HepG2 (cell line): ENCODE results near the gene GNA14. TPM values are rescaled to one million over a fixed set of nuclear protein-coding genes. Genes with fewer than 3 reads are reported as not detected.

Experiments
- ATAC-seq: fragments of 200-7000 bp; cut with Tn5 transposase; 3 replicates; pipeline ENCODE4 v1.9.1; 2020; ENCODE audit warnings: mild to moderate bottlenecking, moderate library complexity
- BruUV-seq: library from RNA; stranded (reverse); fragments of 400-500 nt; replicated peaks from 2 replicates; lab custom pipeline; 2021; lab: Mats Ljungman, UMichigan
- CTCF ChIA-PET: fragments of 300-600 bp; formaldehyde crosslinking; extraction: SDS; loops from one replicate; lab custom pipeline; 2021; ENCODE audit warnings: low total read pairs, inconsistent platforms, low intra/inter-chr PET ratio; lab: Yijun Ruan, JAX
- POLR2A ChIA-PET: fragments of 350-600 bp; sonication (Branson Sonifier 250); formaldehyde crosslinking; loops from one replicate; lab custom pipeline; 2020; ENCODE audit warnings: antibody characterized with exemption, inconsistent platforms; lab: Yijun Ruan, JAX
- DNase-seq: peaks from one replicate; pipeline ENCODE4 v3.0.0-alpha.2; 2015; ENCODE audit warnings: low spot score
- FAIRE-seq: peaks from 3 replicates; lab custom pipeline; 2011; peaks lifted over from hg19 to GRCh38; lab: Jason Lieb, UNC
- H2AFZ ChIP-seq: one replicate; pipeline ENCODE4 v1.6.1; 2011; ENCODE audit warnings: low read length, inconsistent platforms
- H3K27ac ChIP-seq: fragments of 300-600 bp; 3 replicates; pipeline ENCODE4 v1.8.0; 2011; ENCODE audit warnings: mixed run types, mild to moderate bottlenecking, mixed read lengths, low read length, inconsistent platforms; ENCODE audit not compliant: insufficient read depth; ENCODE audit errors: extremely low read length
- H3K27me3 ChIP-seq, 2 experiments: fragments of 200-600 bp in 1 of 2; 2 replicates in 1 of 2; 3 replicates in 1 of 2; pipeline versions ENCODE4 v1.6.0 to v1.8.0; 2011; ENCODE audit warnings: low read length in 2 of 2, mild to moderate bottlenecking in 2 of 2, moderate library complexity in 2 of 2, inconsistent platforms in 1 of 2; ENCODE audit not compliant: insufficient read depth in 2 of 2, control insufficient read depth in 1 of 2
- H3K36me3 ChIP-seq, 2 experiments: fragments of 200-600 bp in 1 of 2; replicated peaks in 1 of 2; 2 replicates in 1 of 2; 3 replicates in 1 of 2; pipeline versions ENCODE4 v1.5.1 to v1.8.0; 2011; ENCODE audit warnings: low read length in 2 of 2, inconsistent platforms in 1 of 2; ENCODE audit not compliant: insufficient read depth in 2 of 2, control insufficient read depth in 1 of 2
- H3K4me1 ChIP-seq: 2 replicates; pipeline ENCODE4 v1.5.1; 2012; ENCODE audit warnings: low read length, inconsistent platforms; ENCODE audit not compliant: insufficient read depth
- H3K4me2 ChIP-seq: 2 replicates; pipeline ENCODE4 v1.6.0; 2011; ENCODE audit warnings: low read depth, low read length, inconsistent platforms
- H3K4me3 ChIP-seq, 3 experiments: fragments of 200-600 bp in 1 of 3; sonication (generic), shearing (Covaris generic) in 1 of 3; replicated peaks in 1 of 3; 2 replicates each; pipeline ENCODE4 v1.5.1; 2011 to 2016; ENCODE audit warnings: low read length in 3 of 3, inconsistent platforms in 2 of 3, low read depth in 2 of 3, mild to moderate bottlenecking in 2 of 3, control low read depth in 1 of 3, mixed read lengths in 1 of 3; ENCODE audit not compliant: insufficient read depth in 1 of 3
- H3K79me2 ChIP-seq: one replicate; pipeline ENCODE4 v1.6.1; 2011; ENCODE audit warnings: low read length, inconsistent platforms; ENCODE audit not compliant: insufficient read depth
- H3K9ac ChIP-seq: 2 replicates; pipeline ENCODE4 v1.6.0; 2011; ENCODE audit warnings: mild to moderate bottlenecking, low read depth, low read length, inconsistent platforms; ENCODE audit not compliant: insufficient read depth
- H3K9me3 ChIP-seq: 2 replicates; pipeline ENCODE4 v1.5.1; 2012; ENCODE audit warnings: mild to moderate bottlenecking, low read length
- H4K20me1 ChIP-seq: 2 replicates; pipeline ENCODE4 v1.6.0; 2011; ENCODE audit warnings: inconsistent platforms, mild to moderate bottlenecking, low read length, moderate library complexity; ENCODE audit not compliant: insufficient read depth
- CEBPZ ChIP-seq: IDR thresholded peaks from 2 replicates; pipeline ENCODE4 v1.6.1; 2012; ENCODE audit warnings: low read length, improper control_type of control experiment
- CTCF ChIP-seq: sonication (generic); formaldehyde crosslinking; IDR thresholded peaks from 2 replicates; pipeline ENCODE4 v1.5.0; 2020; ENCODE audit warnings: mild to moderate bottlenecking, missing genetic modification reagents, moderate library complexity
- PAF1 ChIP-seq: IDR thresholded peaks from 2 replicates; pipeline ENCODE4 v1.6.1; 2016; ENCODE audit warnings: missing genetic modification reagents, missing compliant biosample characterization
- U2AF1 ChIP-seq: fragments of 200-400 bp; formaldehyde crosslinking; optimal IDR thresholded peaks from 2 replicates; pipeline ENCODE3; 2017; ENCODE audit warnings: mild to moderate bottlenecking, low read depth, low read length
- ZC3H13 ChIP-seq: sonication (generic); formaldehyde crosslinking; IDR thresholded peaks from 2 replicates; pipeline ENCODE4 v1.8.1; 2023; ENCODE audit warnings: mild to moderate bottlenecking, missing genetic modification reagents, moderate library complexity
- WGBS: methylation state at CpG from one replicate; pipeline ENCODE4 v1.1.6; 2017; ENCODE audit warnings: low lambda C conversion rate; 5-methylcytosine and 5-hydroxymethylcytosine counted together
- in situ Hi-C: cut with HindIII; loops from 2 replicates; pipeline ENCODE4 v1.10.0; 2017; ENCODE audit warnings: low pct_unique_long_range_greater_than_20kb; ENCODE audit not compliant: extremely low pct_ligation_motif_present
- intact Hi-C: fragments of 100-400 bp; cut with micrococcal nuclease; formaldehyde crosslinking; loops from one replicate; pipeline ENCODE4 v1.10.0; 2022; ENCODE audit not compliant: unreplicated experiment
- polyA plus RNA-seq, 8 experiments: library from polyadenylated mRNA; depleted of rRNA in 3 of 8; stranded (reverse) in 7 of 8; unstranded in 1 of 8; fragments of >200 nt; fragmentation: Illumina TruSeq in 4 of 8; extraction: Trizol in 4 of 8; gene quantifications; 2 replicates each; pipeline versions ENCODE4 v1.2.1 to v1.2.3, GENCODE V29; 2011 to 2016; ENCODE audit warnings: low read depth in 4 of 8, missing spikeins in 1 of 8, mixed read lengths in 1 of 8; ENCODE audit not compliant: insufficient read depth in 1 of 8
- total RNA-seq, 5 experiments: library from RNA; depleted of rRNA; stranded (reverse); fragments of >200 nt; fragmentation: Illumina TruSeq; extraction: Trizol; gene quantifications; 2 replicates each; pipeline ENCODE4 v1.2.3, GENCODE V29; 2016; ENCODE audit warnings: low read depth in 1 of 5

Gene GNA14
- total and polyA plus RNA-seq, 2 of the 13 experiments (the other 11 are each of a cell fraction or from before 2014, with no cell fraction given) = not detected

GRCh38 chr9:77673941-77674791 is 26.0 kb upstream of the GNA14 start:
- in situ Hi-C loops = no loop called here
- H3K9ac ChIP-seq = no peak overlapping the region
- H3K36me3 ChIP-seq = no peaks in the 10 kb centered on the region
- H3K4me2 ChIP-seq = no peak overlapping the region
- H3K27ac ChIP-seq = no peak overlapping the region
- no peaks in the 10 kb centered on the region for H3K79me2 ChIP-seq
- 20% methylated on average over 7 of the region's 10 CpGs for WGBS
- CTCF ChIA-PET = no interaction called here
- H4K20me1 ChIP-seq = no peaks in the 10 kb centered on the region
- ATAC-seq (peak; percentile 66), DNase-seq (peak; percentile 16), FAIRE-seq (no peak)
- no peaks in the 10 kb centered on the region for H3K4me1 ChIP-seq
- intact Hi-C loops = no loop called here
- H2AFZ ChIP-seq = no peak overlapping the region
- H3K9me3 ChIP-seq = no peaks in the 10 kb centered on the region
- no peaks in the 10 kb centered on the region for H3K27me3 ChIP-seq
- no peak overlapping the region for H3K4me3 ChIP-seq
- TF ChIP-seq ZC3H13 (no peak), U2AF1 (no peak), PAF1 (CRISPR knock-in tag) (no peak), CTCF (CRISPR knock-in tag) (0 out of 2 replicates have a peak, but pooled peaks have one; percentile 3), CEBPZ (no peak)
- no TSS peak for BruUV-seq
- POLR2A ChIA-PET = no interaction called here
